HG02759 (cell line): Measurements from ENCODE around the gene SPC24.
A peak's percentile ranks its signal among the peaks of the same experiment; 100 is the strongest.
"Not testable (repeated sequence)": the region's sequence is repeated elsewhere in the genome, so short reads cannot be mapped to it uniquely, and the experiment has no call there.

ENCODE experiments used
- ATAC-seq: cut with Tn5 transposase; IDR thresholded peaks from one replicate; pipeline ENCODE4 v1.9.1; 2021; ENCODE audit warnings: mild to moderate bottlenecking, moderate library complexity; ENCODE audit not compliant: unreplicated experiment

Gene SPC24

GRCh38 chr19:11098327-11098726 lies 57.3 kb downstream of the SPC24 start:
- no peak for ATAC-seq

GRCh38 chr19:11097367-11097766 lies 58.2 kb downstream of the SPC24 start:
- not testable (repeated sequence) for ATAC-seq

GRCh38 chr19:11096210-11096841 lies 59.3 kb downstream of the SPC24 start:
- peak; percentile 37 for ATAC-seq
